HuH-7.5 (cell line): ENCODE measurements around the gene GRK5.
"Not testable (repeated sequence)": the region's sequence is repeated elsewhere in the genome, so short reads cannot be mapped to it uniquely, and the experiment has no call there.

ENCODE experiments used
- DNase-seq: peaks from one replicate; pipeline ENCODE4 v3.0.0; 2011; ENCODE audit warnings: low spot score

Gene GRK5

GRCh38 chr10:119222537-119222936 is 15.2 kb downstream of the GRK5 start:
- DNase-seq: no peak

DNA sequence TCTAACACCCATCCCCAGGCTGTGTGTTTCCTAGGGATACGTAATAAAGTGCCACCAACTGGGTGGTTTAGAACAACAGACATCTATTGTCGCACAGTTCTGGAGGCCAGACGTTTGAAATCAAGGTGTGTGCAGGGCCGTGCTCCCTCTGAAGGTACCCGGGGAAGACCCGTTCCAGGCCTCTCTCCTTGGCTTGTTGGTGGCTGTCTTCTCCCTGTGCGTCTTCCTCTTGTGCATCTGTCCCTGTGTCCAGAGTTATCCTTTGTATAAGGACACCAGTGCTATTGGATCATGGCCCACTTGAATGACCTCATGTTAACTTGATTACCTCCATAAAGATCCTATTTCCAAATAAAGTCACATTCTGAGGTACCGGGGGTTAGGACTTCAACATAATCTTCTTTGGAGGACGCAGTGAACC is 15.6 kb downstream of the GRK5 start:
- DNase-seq: no peak

GRCh38 chr10:119225083-119225658 is 17.8 kb downstream of the GRK5 start:
- no peak for DNase-seq

GRCh38 chr10:119227825-119228224 is 20.5 kb downstream of the GRK5 start:
- DNase-seq: no peak

- DNase-seq: no peak
These were observed 24.3 kb downstream of the GRK5 start for GRCh38 chr10:119231654-119232053.

- not testable (repeated sequence) for DNase-seq
These were observed 25.1 kb downstream of the GRK5 start for GRCh38 chr10:119232439-119232838.

- DNase-seq: no peak
These were observed 25.9 kb downstream of the GRK5 start for GRCh38 chr10:119233123-119233820.

DNA sequence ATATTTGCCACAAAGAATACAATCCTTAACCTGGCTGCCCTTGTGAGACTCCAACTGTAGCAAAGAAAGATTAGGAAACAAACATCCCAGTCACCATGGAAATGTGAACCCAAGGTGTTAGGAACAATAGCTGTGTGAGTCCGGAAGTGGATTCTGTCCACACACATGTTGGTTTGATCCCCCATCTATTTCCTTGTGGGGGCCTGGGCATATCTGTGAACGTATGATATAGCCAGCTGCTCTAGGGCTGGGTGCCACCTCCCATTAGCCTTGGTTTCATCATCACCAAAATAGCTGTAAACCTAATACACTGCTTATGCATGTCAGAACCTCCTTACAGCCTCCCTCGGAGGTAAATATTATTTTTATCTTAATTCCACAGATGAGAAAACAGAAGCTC is 26.4 kb downstream of the GRK5 start:
- DNase-seq: no peak

GRCh38 chr10:119235356-119235755 is 28.0 kb downstream of the GRK5 start:
- no peak for DNase-seq

- DNase-seq: no peak
These were observed 30.5 kb downstream of the GRK5 start for GRCh38 chr10:119237722-119238436.

DNA sequence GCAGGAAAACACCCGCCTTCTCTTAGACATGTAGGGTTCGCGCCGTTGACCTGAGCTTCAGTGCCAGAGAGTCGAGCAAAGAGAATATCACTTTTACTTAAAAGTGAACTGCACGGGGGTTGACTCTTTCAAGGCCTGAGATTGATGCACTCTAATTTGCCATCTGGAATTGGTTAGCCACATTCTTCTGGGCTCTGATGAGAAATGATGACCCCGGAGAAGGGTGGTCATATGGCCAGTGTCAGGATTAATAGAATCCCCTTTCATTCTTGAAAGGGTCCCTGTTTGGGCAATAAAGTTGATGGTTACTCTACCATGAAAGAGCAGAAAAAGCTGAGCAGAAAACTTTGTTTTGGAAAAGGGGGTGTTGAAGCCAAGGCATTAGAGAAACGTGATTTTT is 31.2 kb downstream of the GRK5 start:
- DNase-seq: no peak

DNA sequence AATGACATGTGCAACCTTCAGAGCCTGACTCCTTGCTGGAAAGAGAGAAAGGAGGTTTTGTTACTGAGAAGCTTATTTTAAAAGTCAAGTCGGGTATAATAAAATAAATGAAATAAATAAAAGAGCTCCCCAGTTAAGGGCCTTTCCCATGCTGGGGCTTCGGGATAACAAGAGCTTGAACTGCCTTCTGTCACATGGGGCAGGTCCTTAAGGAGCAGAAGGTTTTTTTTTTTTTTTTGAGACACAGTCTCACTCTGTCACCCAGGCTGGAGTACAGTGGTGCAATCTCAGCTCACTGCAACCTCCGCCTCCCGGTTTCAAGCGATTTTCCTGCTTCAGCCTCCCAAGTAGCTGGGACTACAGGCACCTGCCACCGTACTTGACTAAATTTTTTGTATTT is 31.6 kb downstream of the GRK5 start:
- not testable (repeated sequence) for DNase-seq

GRCh38 chr10:119239630-119240029 is 32.3 kb downstream of the GRK5 start:
- DNase-seq: not testable (repeated sequence)

DNA sequence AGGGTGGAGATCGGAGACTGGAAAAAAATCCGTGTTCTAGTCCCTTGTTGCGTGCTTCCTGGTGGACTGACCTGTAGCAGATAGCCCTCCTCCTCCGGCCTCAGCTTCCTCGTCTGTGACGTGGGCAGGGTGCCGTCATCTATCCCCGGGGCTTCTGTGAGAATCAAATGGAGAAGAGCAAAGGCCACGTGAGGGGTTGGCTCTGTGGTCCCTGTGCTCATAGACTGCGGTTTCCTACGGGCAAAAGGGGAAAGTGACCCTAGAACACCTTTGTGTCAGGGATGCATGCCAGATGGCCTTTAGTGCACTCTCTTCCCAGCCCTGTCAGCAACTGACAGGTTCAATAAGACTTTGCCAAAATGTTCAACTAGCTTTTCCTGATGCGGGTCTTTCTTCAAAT is 33.7 kb downstream of the GRK5 start:
- no peak for DNase-seq

GRCh38 chr10:119242186-119242585 is 34.8 kb downstream of the GRK5 start:
- no peak for DNase-seq

GRCh38 chr10:119243488-119243887 is 36.1 kb downstream of the GRK5 start:
- no peak for DNase-seq

- no peak for DNase-seq
These were observed 36.6 kb downstream of the GRK5 start for GRCh38 chr10:119243967-119244366.

GRCh38 chr10:119245272-119245671 is 37.9 kb downstream of the GRK5 start:
- DNase-seq: no peak

- no peak for DNase-seq
These were observed 39.6 kb downstream of the GRK5 start for GRCh38 chr10:119246862-119247549.

DNA sequence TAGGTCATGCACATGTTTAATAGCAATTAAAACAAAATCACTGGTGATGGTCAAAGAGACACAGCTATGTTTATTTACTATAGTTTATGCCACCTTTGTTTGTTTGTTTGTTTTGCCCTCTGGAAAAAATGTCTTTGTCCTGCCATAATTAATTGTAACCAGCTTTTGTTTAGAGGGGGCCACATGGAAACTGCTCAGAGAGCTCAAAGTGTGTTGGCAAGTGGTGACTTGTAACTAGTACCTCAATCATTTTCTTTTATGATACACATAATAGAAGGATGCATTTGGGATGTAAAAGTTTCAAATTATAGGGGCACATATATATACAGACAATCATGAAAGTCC is 40.2 kb downstream of the GRK5 start:
- no peak for DNase-seq

GRCh38 chr10:119248184-119248583 is 40.8 kb downstream of the GRK5 start:
- DNase-seq: no peak

DNA sequence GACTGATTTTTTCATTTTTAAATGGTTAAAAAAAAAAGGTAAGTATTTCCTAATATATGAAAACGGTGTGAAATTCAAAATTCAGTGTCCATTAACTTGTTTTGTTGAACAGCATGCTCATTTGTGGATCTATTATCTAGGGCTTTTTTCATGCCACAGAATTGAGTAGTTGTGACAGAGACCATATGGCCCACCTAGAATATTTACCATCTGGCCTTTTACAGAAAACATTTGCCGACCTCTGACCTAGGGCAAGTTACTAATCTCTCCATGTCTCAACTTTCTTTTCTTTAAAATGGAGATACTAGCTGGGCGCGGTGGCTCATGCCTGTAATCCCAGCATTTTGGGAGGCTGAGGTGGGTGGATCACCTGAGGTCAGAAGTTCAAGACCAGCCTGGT is 41.3 kb downstream of the GRK5 start:
- no peak for DNase-seq
